Spinal cord (tissue), 10 donors: ENCODE data around the gene BRIX1. TPM values are rescaled to one million over a fixed set of nuclear protein-coding genes. Genes with fewer than 3 reads are reported as not detected.
A peak's percentile ranks its signal among the peaks of the same experiment; 100 is the strongest.

ENCODE experiments used
- DNase-seq, 6 donors: peaks; one replicate each; pipeline versions ENCODE4 v3.0.0 to v3.0.0-alpha.2; 2013 to 2015; ENCODE audit warnings: low spot score in 6 of 6, low read depth in 4 of 6
- H3K27ac ChIP-seq: one replicate; pipeline ENCODE4 v1.5.1; 2013; ENCODE audit warnings: low read depth, low read length, control low read depth
- H3K27me3 ChIP-seq: one replicate; pipeline ENCODE4 v1.6.1; 2013; ENCODE audit warnings: low read length; ENCODE audit not compliant: control insufficient read depth, insufficient read depth
- H3K36me3 ChIP-seq: one replicate; pipeline ENCODE4 v1.6.1; 2013; ENCODE audit warnings: low read length; ENCODE audit not compliant: control insufficient read depth, insufficient read depth
- H3K4me1 ChIP-seq: one replicate; pipeline ENCODE4 v1.6.1; 2013; ENCODE audit warnings: low read length; ENCODE audit not compliant: control insufficient read depth, insufficient read depth
- H3K4me3 ChIP-seq: one replicate; pipeline ENCODE4 v1.5.1; 2013; ENCODE audit warnings: low read depth, low read length, control low read depth
- H3K9me3 ChIP-seq: one replicate; pipeline ENCODE4 v1.6.1; 2013; ENCODE audit warnings: low read length; ENCODE audit not compliant: control insufficient read depth, insufficient read depth
- WGBS: methylation state at CpG from one replicate; pipeline ENCODE4 v1.1.5; 2013; ENCODE audit warnings: missing lambda C conversion rate; ENCODE audit not compliant: insufficient coverage; 5-methylcytosine and 5-hydroxymethylcytosine counted together
- polyA plus RNA-seq, 2 donors: library from polyadenylated mRNA; unstranded; fragments of 120-200 nt; gene quantifications; one replicate each; pipeline ENCODE4 v1.2.1, GENCODE V29; 2013; ENCODE audit not compliant: insufficient read length in 2 of 2
- total RNA-seq, 2 donors: library from RNA; depleted of rRNA in 1 of 2; stranded (reverse); fragments of 120-200 nt in 1 of 2; fragments of >200 nt in 1 of 2; gene quantifications; one replicate each; pipeline versions ENCODE4 v1.2.3 to v1.2.4, GENCODE V29; 2013 to 2014
- donor health status: healthy.

Gene BRIX1
- total and polyA plus RNA-seq, 4 donors = 30.1 to 35.7 (median 33.2) TPM

DNA sequence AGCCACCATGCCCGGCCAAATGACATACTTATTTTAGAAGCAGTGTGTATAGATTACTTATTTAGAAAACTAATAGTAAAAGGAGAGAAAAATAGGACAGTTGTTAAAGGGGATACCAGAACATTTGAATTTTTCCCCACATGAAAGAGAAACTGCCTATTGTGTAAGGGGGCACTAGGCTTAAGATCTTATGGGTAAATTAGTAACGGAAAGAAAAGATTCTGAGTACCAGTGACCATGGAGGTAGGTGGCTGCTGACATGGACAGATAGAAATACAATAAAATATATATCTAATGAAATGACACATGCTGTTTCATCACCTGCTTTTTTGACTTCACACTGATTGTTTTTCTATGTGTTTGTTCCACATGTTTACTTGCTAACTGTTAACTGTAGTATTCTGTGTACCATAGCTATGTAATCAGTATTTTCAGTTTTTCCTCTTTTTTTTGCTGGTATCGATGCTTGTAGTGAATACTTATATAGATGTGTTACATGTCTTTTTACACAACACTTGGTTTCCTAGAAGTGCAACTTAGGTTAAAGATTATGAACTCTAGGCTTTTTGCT, 10.9 kb downstream of the BRIX1 start:
- H3K4me3 ChIP-seq = no peak overlapping the region
- no peaks in the 10 kb centered on the region for H3K9me3 ChIP-seq
- peaks cover 22% of the 10 kb centered on the region for H3K36me3 ChIP-seq
- H3K4me1 ChIP-seq = no peaks in the 10 kb centered on the region
- WGBS = no CpG with 5 or more reads among the region's 3 CpGs
- DNase-seq = no peak
- H3K27ac ChIP-seq = no peak overlapping the region
- H3K27me3 ChIP-seq = no peaks in the 10 kb centered on the region

DNA sequence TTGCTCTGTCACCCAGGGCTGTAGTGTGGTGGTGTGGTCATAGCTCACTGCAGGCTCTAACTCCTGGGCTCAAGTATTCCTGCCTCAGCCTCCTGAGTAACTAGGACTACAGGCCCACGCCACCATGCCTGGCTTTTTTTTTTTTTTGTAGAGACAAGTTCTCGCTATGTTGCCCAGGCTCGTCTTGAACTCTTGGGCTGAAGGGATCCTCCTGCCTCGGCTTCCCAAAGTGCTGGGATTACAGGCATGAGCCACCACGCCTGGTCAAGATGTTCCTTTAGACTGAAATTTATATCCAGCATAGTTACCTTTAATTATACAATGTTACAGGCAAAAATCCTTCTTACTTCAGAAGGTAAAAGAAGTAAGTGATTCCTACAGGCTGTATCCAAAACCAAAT, 12.3 kb downstream of the BRIX1 start:
- H3K27me3 ChIP-seq = no peaks in the 10 kb centered on the region
- WGBS = 80% methylated on average over 2 of the region's 5 CpGs
- no peak for DNase-seq

DNA sequence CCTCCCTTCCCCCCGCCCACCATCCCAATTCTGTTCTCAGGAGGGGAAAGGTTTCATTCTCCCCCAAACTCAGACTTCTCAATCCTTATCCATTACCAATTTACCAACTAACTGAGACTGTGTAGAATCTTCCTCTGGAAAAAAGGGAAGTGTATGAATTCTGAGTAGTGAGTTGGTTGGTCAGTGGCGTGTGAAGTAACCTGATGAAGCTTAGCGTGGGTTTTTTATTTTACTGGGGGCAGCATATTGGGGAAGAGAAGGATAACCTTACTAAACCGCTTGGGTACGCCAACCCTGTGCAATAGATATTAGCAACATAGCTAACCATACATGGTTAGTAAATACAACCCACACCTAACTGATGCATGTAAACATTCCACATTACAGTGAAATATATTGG, 12.8 kb downstream of the BRIX1 start:
- Histone ChIP-seq H3K4me1 (peaks cover 3% of the 10 kb centered on the region), H3K36me3 (peaks cover 17% of the 10 kb centered on the region), H3K27me3 (no peaks in the 10 kb centered on the region), H3K4me3 (no peak overlapping the region), H3K9me3 (no peaks in the 10 kb centered on the region), H3K27ac (no peak overlapping the region)
- DNase-seq = peak in 1 of 6 donors; percentile 1
- 100% methylated on average over 1 of the region's 5 CpGs for WGBS

More for the DNA sequence above, 12.3 kb downstream of the BRIX1 start:
- Histone ChIP-seq H3K36me3 (peaks cover 20% of the 10 kb centered on the region), H3K4me1 (peaks cover 3% of the 10 kb centered on the region), H3K9me3 (no peaks in the 10 kb centered on the region), H3K4me3 (no peak overlapping the region), H3K27ac (no peak overlapping the region)

DNA sequence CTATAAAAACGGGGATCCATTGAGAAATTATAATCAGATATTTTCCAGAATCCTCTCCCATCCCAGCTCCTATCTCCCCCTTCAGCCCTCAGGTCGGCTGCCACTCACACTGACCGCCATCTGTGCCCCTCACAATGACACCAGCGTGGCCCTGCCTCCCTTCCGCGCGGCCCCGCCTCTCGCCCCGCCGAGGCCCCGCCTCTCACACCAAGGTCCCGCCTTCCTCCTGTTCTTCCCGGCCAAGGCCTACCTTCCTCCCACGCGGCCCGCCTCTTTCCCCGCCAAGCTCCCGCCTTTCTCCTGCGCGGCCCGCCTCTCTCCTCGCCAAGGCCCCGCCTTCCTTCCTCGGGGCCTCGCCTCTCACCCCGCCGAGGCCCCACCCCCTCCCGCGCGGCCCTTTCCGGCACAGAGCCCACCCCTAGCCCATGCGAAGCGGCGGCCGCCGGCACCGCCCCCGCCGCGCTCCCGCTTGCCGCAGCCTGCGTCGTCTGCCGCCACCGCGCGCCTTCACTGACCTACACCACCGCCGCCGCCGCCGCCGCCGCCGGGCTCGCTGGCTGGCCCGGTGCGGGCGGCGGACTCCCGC, 13.7 kb downstream of the BRIX1 start, which contains the start of gene DNAJC21:
Gene DNAJC21, plus strand, starts transcription at position 426 of the 586 bp plus-strand sequence. CDS start 261 bp downstream, outside the sequence.
- peak within 1 kb of the TSS; percentile 92 for H3K27ac ChIP-seq
- H3K4me3 ChIP-seq = peak within 1 kb of the TSS; percentile 82
- peaks cover 13% of the 10 kb centered on the region for H3K36me3 ChIP-seq
- no peaks in the 10 kb centered on the region for H3K27me3 ChIP-seq
- DNase-seq = peak; percentile 88 to 99 (median 94)
- WGBS = under 1% methylated on average over 63 of the region's 63 CpGs
- no peaks in the 10 kb centered on the region for H3K9me3 ChIP-seq
- peaks cover 3% of the 10 kb centered on the region for H3K4me1 ChIP-seq

GRCh38 chr5:34929720-34930461, 14.4 kb downstream of the BRIX1 start:
- H3K4me3 ChIP-seq = peak overlapping the region; percentile 82
- 0% methylated on average over 63 of the region's 70 CpGs for WGBS
- H3K27ac ChIP-seq = peak overlapping the region; percentile 92
- H3K36me3 ChIP-seq = peaks cover 13% of the 10 kb centered on the region
- peak in 5 of 6 donors; percentile 48 to 91 (median 65) for DNase-seq
- no peaks in the 10 kb centered on the region for H3K9me3 ChIP-seq
- peaks cover 3% of the 10 kb centered on the region for H3K4me1 ChIP-seq
- no peaks in the 10 kb centered on the region for H3K27me3 ChIP-seq

GRCh38 chr5:34930462-34930844, 14.9 kb downstream of the BRIX1 start:
- peak overlapping the region; percentile 92 for H3K27ac ChIP-seq
- H3K9me3 ChIP-seq = no peaks in the 10 kb centered on the region
- peaks cover 3% of the 10 kb centered on the region for H3K4me1 ChIP-seq
- WGBS = no CpG with 5 or more reads among the region's 3 CpGs
- no peak for DNase-seq
- H3K36me3 ChIP-seq = peaks cover 13% of the 10 kb centered on the region
- H3K27me3 ChIP-seq = no peaks in the 10 kb centered on the region
- peak overlapping the region; percentile 82 for H3K4me3 ChIP-seq

GRCh38 chr5:34930870-34931269, 15.4 kb downstream of the BRIX1 start:
- WGBS = 50% methylated on average over 1 of the region's 4 CpGs
- no peaks in the 10 kb centered on the region for H3K27me3 ChIP-seq
- DNase-seq = no peak
- no peaks in the 10 kb centered on the region for H3K9me3 ChIP-seq
- H3K4me3 ChIP-seq = peak overlapping the region; percentile 82
- H3K4me1 ChIP-seq = peaks cover 3% of the 10 kb centered on the region
- peaks cover 10% of the 10 kb centered on the region for H3K36me3 ChIP-seq
- H3K27ac ChIP-seq = no peak overlapping the region

DNA sequence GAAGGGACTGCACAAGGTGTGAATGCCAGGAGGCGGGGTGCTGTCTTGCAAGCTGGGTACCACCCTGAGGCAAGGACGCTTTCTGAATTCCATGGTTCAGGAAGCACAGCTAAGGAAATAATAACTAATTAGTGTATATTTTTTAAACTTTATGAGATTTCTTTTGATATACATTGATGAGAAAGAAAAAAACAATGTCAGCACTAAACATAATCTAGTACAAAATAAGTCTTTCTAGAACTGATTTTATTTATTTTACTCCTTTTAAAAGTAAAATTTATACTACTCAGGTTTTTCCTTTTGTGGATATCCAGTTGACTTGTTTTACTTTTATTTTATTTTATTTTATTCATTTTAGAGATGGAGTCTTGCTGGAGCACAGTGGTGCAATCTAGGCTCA, 17.4 kb downstream of the BRIX1 start:
- Histone ChIP-seq H3K4me3 (no peak overlapping the region), H3K36me3 (peaks cover 16% of the 10 kb centered on the region), H3K27ac (no peak overlapping the region), H3K9me3 (no peaks in the 10 kb centered on the region), H3K4me1 (peaks cover 3% of the 10 kb centered on the region), H3K27me3 (no peaks in the 10 kb centered on the region)
- DNase-seq = no peak
- 100% methylated on average over 1 of the region's 2 CpGs for WGBS

DNA sequence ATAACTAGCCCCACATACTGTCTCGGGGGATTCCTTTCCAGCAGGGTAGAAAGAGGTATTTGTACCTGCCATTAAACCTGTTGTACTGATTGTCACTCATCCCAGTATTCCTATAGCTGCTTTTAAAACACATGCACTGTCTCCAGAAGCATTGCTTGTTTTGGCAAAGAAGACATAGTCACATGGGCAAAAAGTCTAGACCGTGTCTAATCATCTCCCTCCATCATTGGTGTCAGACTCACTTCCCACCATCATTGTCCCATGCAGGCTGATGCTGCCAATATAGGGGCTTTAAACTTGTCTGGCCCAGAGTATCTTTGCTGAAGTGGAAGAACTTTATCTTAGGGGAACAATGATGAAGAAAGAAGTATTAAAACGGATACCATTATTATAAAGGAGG, 26.4 kb downstream of the BRIX1 start:
- Histone ChIP-seq H3K27ac (no peak overlapping the region), H3K4me3 (no peak overlapping the region), H3K9me3 (no peaks in the 10 kb centered on the region), H3K27me3 (no peaks in the 10 kb centered on the region), H3K4me1 (no peaks in the 10 kb centered on the region), H3K36me3 (peaks cover 34% of the 10 kb centered on the region)
- WGBS = 74% methylated on average over 3 of the region's 3 CpGs
- no peak for DNase-seq
